T47D (cell line): ENCODE data around the gene FAM118A.
"Not testable (repeated sequence)": the region's sequence is repeated elsewhere in the genome, so short reads cannot be mapped to it uniquely, and the experiment has no call there.

ENCODE experiments used
- DNase-seq, 2 experiments: peaks; one replicate each; pipeline versions ENCODE4 v3.0.0 to v3.0.0-alpha.2; 2011 to 2012; ENCODE audit warnings: low read depth in 1 of 2, low spot score in 1 of 2
- JUND ChIP-seq: IDR thresholded peaks from 2 replicates; pipeline ENCODE4 v1.6.1; 2012; ENCODE audit warnings: low read depth
- in situ Hi-C: cut with HindIII; loops from 2 replicates; pipeline ENCODE4 v1.10.0; 2016; ENCODE audit warnings: low sequenced_read_pairs, low pct_unique_long_range_greater_than_20kb

FAM118A gene

GRCh38 chr22:45317551-45318167 lies 7.9 kb downstream of the FAM118A start:
- DNase-seq = peak in 1 of 2 experiments; percentile 10
- in situ Hi-C loops = no loop called here
- TF ChIP-seq JUND = no peak

GRCh38 chr22:45318168-45318557 lies 8.4 kb downstream of the FAM118A start:
- in situ Hi-C loops = no loop called here
- DNase-seq = no peak
- TF ChIP-seq JUND = no peak

- no peak for DNase-seq
- in situ Hi-C loops = no loop called here
- no peak for TF ChIP-seq JUND
Measured at GRCh38 chr22:45318558-45319323, 9.0 kb downstream of the FAM118A start.

GRCh38 chr22:45319324-45319685 lies 9.6 kb downstream of the FAM118A start:
- in situ Hi-C loops = no loop called here
- DNase-seq = no peak
- no peak for TF ChIP-seq JUND

GRCh38 chr22:45320357-45320976 lies 10.7 kb downstream of the FAM118A start:
- DNase-seq = no peak
- in situ Hi-C loops = no loop called here
- TF ChIP-seq JUND = no peak

GRCh38 chr22:45321827-45322226 lies 12.1 kb downstream of the FAM118A start:
- TF ChIP-seq JUND = no peak
- no peak for DNase-seq
- in situ Hi-C loops = no loop called here

- TF ChIP-seq JUND = no peak
- in situ Hi-C loops = no loop called here
- no peak for DNase-seq
Measured at GRCh38 chr22:45322873-45323525, 13.3 kb downstream of the FAM118A start.

- in situ Hi-C loops = no loop called here
- TF ChIP-seq JUND = no peak
- DNase-seq = no peak
Measured at GRCh38 chr22:45323695-45324094, 14.0 kb downstream of the FAM118A start.

GRCh38 chr22:45324311-45324711 lies 14.6 kb downstream of the FAM118A start:
- TF ChIP-seq JUND = no peak
- in situ Hi-C loops = no loop called here
- no peak for DNase-seq

- in situ Hi-C loops, DNase-seq: not testable (repeated sequence)
Measured at GRCh38 chr22:45328261-45328660, 18.5 kb downstream of the FAM118A start.

- in situ Hi-C loops = no loop called here
- DNase-seq = no peak
- no peak for TF ChIP-seq JUND
Measured at GRCh38 chr22:45328822-45329529, 19.2 kb downstream of the FAM118A start.

- DNase-seq = no peak
- no peak for TF ChIP-seq JUND
- in situ Hi-C loops = no loop called here
Measured at GRCh38 chr22:45329530-45329936, 19.8 kb downstream of the FAM118A start.

GRCh38 chr22:45330548-45330947 lies 20.8 kb downstream of the FAM118A start:
- no peak for DNase-seq
- no peak for TF ChIP-seq JUND
- in situ Hi-C loops = no loop called here
